ENCODE measurements around the gene PLP2.

GRCh38 chrX:49177338-49177833 lies 5.7 kb downstream of the PLP2 start:
- peak in 1 of 6 experiments; percentile 29 for TF ChIP-seq CTCF (IDR thresholded peaks at IDR 0.05)
- no peak for TF ChIP-seq POLR2A (IDR thresholded peaks at IDR 0.05)

All from upper lobe of left lung (tissue), 4 donors.